Inflammatory macrophage treated with lipopolysaccharide for 4 hours (primary cell): ENCODE results near the gene HPS1.

ENCODE experiments used
- DNase-seq: peaks from one replicate; pipeline ENCODE4 v3.0.0-alpha.2; 2020

Gene HPS1

GRCh38 chr10:98411166-98411565, 35.6 kb downstream of the HPS1 start:
- DNase-seq: no peak

GRCh38 chr10:98410759-98411158, 36.0 kb downstream of the HPS1 start:
- DNase-seq: no peak

GRCh38 chr10:98410135-98410743, 36.5 kb downstream of the HPS1 start:
- DNase-seq: no peak

GRCh38 chr10:98408799-98409198, 37.9 kb downstream of the HPS1 start:
- no peak for DNase-seq

- no peak for DNase-seq
Measured at GRCh38 chr10:98407744-98408241, 38.9 kb downstream of the HPS1 start.

GRCh38 chr10:98407017-98407743, 39.6 kb downstream of the HPS1 start:
- no peak for DNase-seq

GRCh38 chr10:98405422-98405821, 41.3 kb downstream of the HPS1 start:
- no peak for DNase-seq

- DNase-seq: no peak
Measured at GRCh38 chr10:98404571-98405359, 42.0 kb downstream of the HPS1 start.

GRCh38 chr10:98403812-98404504, 42.8 kb downstream of the HPS1 start:
- no peak for DNase-seq

GRCh38 chr10:98402931-98403718, 43.6 kb downstream of the HPS1 start:
- no peak for DNase-seq

- no peak for DNase-seq
Measured at GRCh38 chr10:98402478-98402877, 44.3 kb downstream of the HPS1 start.

- DNase-seq: peak; percentile 21
Measured at GRCh38 chr10:98400482-98400881, 46.3 kb downstream of the HPS1 start.

- DNase-seq: no peak
Measured at GRCh38 chr10:98399784-98400183, 47.0 kb downstream of the HPS1 start.

GRCh38 chr10:98397089-98397600, 49.6 kb downstream of the HPS1 start:
- no peak for DNase-seq

GRCh38 chr10:98396096-98397063, 50.4 kb downstream of the HPS1 start:
- peak; percentile 27 for DNase-seq

- DNase-seq: no peak
Measured at GRCh38 chr10:98394851-98395440, 51.8 kb downstream of the HPS1 start.

- DNase-seq: no peak
Measured at GRCh38 chr10:98391578-98391991, 55.1 kb downstream of the HPS1 start.

GRCh38 chr10:98391065-98391464, 55.7 kb downstream of the HPS1 start:
- DNase-seq: peak; percentile 58

GRCh38 chr10:98390406-98390805, 56.3 kb downstream of the HPS1 start:
- DNase-seq: no peak

GRCh38 chr10:98389398-98389797, 57.3 kb downstream of the HPS1 start:
- DNase-seq: no peak
